Omental fat pad (tissue), 4 donors: ENCODE results near the gene MPRIP. TPM values are rescaled to one million over a fixed set of nuclear protein-coding genes. Genes with fewer than 3 reads are reported as not detected.

Source experiments
- ATAC-seq: fragments of 150-250 bp; one replicate; pipeline ENCODE4 v1.9.1; 2016; ENCODE audit warnings: mild to moderate bottlenecking, moderate library complexity; ENCODE audit not compliant: low FRiP score
- DNase-seq: peaks from one replicate; pipeline ENCODE4 v3.0.0-alpha.2; 2019; ENCODE audit warnings: low spot score
- CTCF ChIP-seq, 3 donors: fragments of 450-650 bp; IDR thresholded peaks; one replicate each; pipeline ENCODE4 v1.5.1; 2016 to 2017; ENCODE audit warnings: antibody characterized with exemption in 3 of 3, mild to moderate bottlenecking in 3 of 3, moderate library complexity in 2 of 3
- total RNA-seq, 4 donors: library from RNA; depleted of rRNA; stranded (reverse); fragments of >200 nt; gene quantifications; one replicate each; pipeline ENCODE4 v1.1.0, GENCODE V29; 2016

MPRIP gene
- total RNA-seq, 4 donors from 2014 or later, result 68.6 to 196 (median 125) TPM

- no peak for TF ChIP-seq CTCF (IDR thresholded peaks at IDR 0.05)
- DNase-seq, result no peak
- no peak for ATAC-seq
Observed at GRCh38 chr17:17105976-17106375, 63.7 kb downstream of the MPRIP start.

GRCh38 chr17:17106756-17107155, 64.5 kb downstream of the MPRIP start:
- ATAC-seq (no peak), DNase-seq (no peak)
- no peak for TF ChIP-seq CTCF (IDR thresholded peaks at IDR 0.05)

DNA sequence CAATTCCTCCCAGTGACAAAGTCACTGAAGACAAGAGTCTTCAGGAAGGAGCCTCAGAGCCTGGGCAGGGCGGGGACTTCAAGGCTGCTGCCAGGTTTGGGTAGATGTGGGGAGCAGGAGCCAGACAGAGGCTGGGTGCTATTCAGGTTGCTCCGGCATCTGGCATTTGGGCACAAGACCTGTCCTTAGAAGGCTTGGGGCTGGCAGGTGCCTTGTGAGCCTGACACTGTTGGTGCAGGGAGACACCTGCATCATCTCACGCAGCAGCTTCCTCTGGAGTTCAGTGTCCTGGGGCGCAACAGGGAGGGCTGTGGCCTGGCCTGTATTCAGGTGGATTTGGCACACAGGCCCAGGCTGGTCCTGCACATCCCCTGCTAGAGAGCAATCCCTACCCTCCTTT, 65.0 kb downstream of the MPRIP start:
- no peak for ATAC-seq
- no peak for DNase-seq
- no peak for TF ChIP-seq CTCF (IDR thresholded peaks at IDR 0.05)

DNA sequence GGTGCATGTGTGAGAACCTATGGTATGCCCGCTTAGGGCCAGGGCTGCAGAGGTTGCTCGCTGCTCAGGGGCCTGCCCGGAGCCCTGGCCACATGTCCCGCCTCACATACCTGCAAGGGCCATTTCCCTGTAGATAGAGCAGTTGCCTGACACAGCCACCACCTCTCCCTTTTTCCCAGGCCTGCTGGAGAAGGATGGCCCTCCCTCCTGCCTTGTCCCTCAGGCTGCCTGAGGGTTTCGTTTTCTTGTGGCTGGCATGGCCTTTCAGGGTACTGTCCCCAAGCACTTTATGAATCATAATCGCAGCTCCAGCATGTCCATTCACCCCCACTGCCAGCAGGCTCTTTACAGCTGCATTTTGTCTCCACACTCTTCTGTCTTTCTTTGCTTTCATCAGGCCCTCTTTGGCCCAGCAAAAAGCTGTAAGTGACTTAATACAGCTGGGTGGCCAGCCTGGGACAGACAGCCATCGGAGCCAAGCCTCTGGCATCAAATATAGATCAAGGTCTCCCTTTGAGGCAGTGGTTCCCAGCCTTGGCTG, 65.7 kb downstream of the MPRIP start:
- DNase-seq (no peak), ATAC-seq (no peak)

DNA sequence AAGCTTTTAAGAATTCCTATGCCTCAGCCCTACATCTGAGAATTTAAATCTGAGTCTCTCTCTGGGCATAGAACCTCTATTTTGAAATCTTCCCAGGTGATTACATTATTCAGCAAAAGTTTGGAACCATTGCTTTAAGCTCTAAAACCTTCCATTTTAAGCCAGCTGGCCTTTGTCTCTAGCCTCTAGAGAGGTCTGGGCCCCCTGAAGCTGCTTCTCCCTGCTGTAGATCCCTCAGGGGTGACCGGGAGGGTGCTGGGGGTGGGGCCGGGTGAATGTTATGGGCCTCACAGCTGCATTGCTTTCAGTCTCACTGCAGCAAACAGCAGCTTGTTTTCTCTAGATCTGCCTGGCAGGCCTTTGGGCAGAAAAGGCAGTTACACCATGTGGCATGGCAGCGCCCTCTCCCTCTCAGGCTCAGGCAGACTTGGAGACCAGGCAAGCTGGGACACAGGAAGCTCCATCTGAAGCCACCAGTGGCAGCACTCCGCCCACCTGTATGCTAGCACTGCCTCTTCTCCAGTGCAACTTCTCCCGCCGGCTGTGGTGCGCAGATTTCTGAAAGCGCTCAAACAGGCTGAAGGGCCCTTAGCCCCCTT, 66.3 kb downstream of the MPRIP start:
- TF ChIP-seq CTCF (IDR thresholded peaks at IDR 0.05), result no peak
- DNase-seq (no peak), ATAC-seq (no peak)

More for the DNA sequence above, 65.7 kb downstream of the MPRIP start:
- no peak for TF ChIP-seq CTCF (IDR thresholded peaks at IDR 0.05)

- DNase-seq (no peak), ATAC-seq (no peak)
- no peak for TF ChIP-seq CTCF (IDR thresholded peaks at IDR 0.05)
Observed at GRCh38 chr17:17109256-17109655, 67.0 kb downstream of the MPRIP start.

- DNase-seq (no peak), ATAC-seq (peak; percentile 14)
- TF ChIP-seq CTCF (IDR thresholded peaks at IDR 0.05), result no peak
Observed at GRCh38 chr17:17109907-17110306, 67.7 kb downstream of the MPRIP start.
